ENCODE results near the gene ISG20L2. TPM values are rescaled to one million over a fixed set of nuclear protein-coding genes. Genes with fewer than 3 reads are reported as not detected.

The ISG20L2 gene
- total and polyA plus RNA-seq, 7 donors: 12.0 to 23.4 (median 17.0) TPM

- no peak overlapping the region for H3K4me3 ChIP-seq
- DNase-seq: no peak
- H3K27me3 ChIP-seq: peaks cover 0 to 9% (median 0%) of the 10 kb centered on the region in 3 donors
- WGBS, 2 donors: 76 to 87% methylated on average over 1 of the region's 1 CpG
- peaks cover 0 to 7% (median 3%) of the 10 kb centered on the region in 4 donors for H3K4me1 ChIP-seq
- H3K9me3 ChIP-seq: no peaks in the 10 kb centered on the region
- intact Hi-C loops (cut with DNase I): no loop called here
- H3K27ac ChIP-seq: no peak overlapping the region
- TF ChIP-seq POLR2A (IDR thresholded peaks at IDR 0.05) (no peak), POLR2AphosphoS5 (IDR thresholded peaks at IDR 0.05) (no peak), EP300 (IDR thresholded peaks at IDR 0.05) (no peak)
- H3K36me3 ChIP-seq: no peaks in the 10 kb centered on the region
These were observed 29.6 kb downstream of the ISG20L2 start for GRCh38 chr1:156698995-156699394.

- H3K27me3 ChIP-seq: peaks cover 0 to 17% (median 2%) of the 10 kb centered on the region in 3 donors
- H3K27ac ChIP-seq: no peak overlapping the region
- no peak for TF ChIP-seq EP300 (IDR thresholded peaks at IDR 0.05)
- no peak for TF ChIP-seq CTCF (IDR thresholded peaks at IDR 0.05)
- no peak for TF ChIP-seq POLR2AphosphoS5 (IDR thresholded peaks at IDR 0.05)
- no peak for TF ChIP-seq POLR2A (IDR thresholded peaks at IDR 0.05)
- intact Hi-C loops (cut with DNase I): no loop called here
- H3K4me1 ChIP-seq: peaks cover 0 to 7% (median 2%) of the 10 kb centered on the region in 4 donors
- no peak overlapping the region for H3K4me3 ChIP-seq
- no peaks in the 10 kb centered on the region for H3K36me3 ChIP-seq
- DNase-seq: no peak
- H3K9me3 ChIP-seq: no peaks in the 10 kb centered on the region
- 86 to 88% methylated on average over 8 of the region's 8 CpGs for WGBS, 2 donors
These were observed 31.1 kb downstream of the ISG20L2 start for GRCh38 chr1:156697481-156697880.

- no peak for DNase-seq
- TF ChIP-seq POLR2AphosphoS5 (IDR thresholded peaks at IDR 0.05) (no peak), POLR2A (IDR thresholded peaks at IDR 0.05) (no peak)
- Histone ChIP-seq H3K27ac (no peak overlapping the region), H3K4me1 (peaks cover 0 to 11% (median 2%) of the 10 kb centered on the region in 4 donors), H3K4me3 (no peak overlapping the region), H3K9me3 (no peaks in the 10 kb centered on the region), H3K36me3 (no peaks in the 10 kb centered on the region), H3K27me3 (peaks cover 0 to 24% (median 7%) of the 10 kb centered on the region in 3 donors)
- intact Hi-C loops (cut with DNase I): no loop called here
- 94 to 95% methylated on average over 8 of the region's 8 CpGs for WGBS, 2 donors
These were observed 31.8 kb downstream of the ISG20L2 start for GRCh38 chr1:156696755-156697154.

GRCh38 chr1:156694690-156694962, 33.9 kb downstream of the ISG20L2 start:
- H3K36me3 ChIP-seq: no peaks in the 10 kb centered on the region
- 84 to 93% methylated on average over 5 of the region's 5 CpGs for WGBS, 2 donors
- H3K27me3 ChIP-seq: peaks cover 4 to 36% (median 18%) of the 10 kb centered on the region in 3 donors
- H3K4me3 ChIP-seq: no peak overlapping the region
- no peak for TF ChIP-seq EP300 (IDR thresholded peaks at IDR 0.05)
- TF ChIP-seq POLR2A (IDR thresholded peaks at IDR 0.05): no peak
- intact Hi-C loops (cut with DNase I): no loop called here
- H3K27ac ChIP-seq: no peak overlapping the region
- no peak for DNase-seq
- peaks cover 0 to 20% (median 7%) of the 10 kb centered on the region in 4 donors for H3K4me1 ChIP-seq
- H3K9me3 ChIP-seq: no peaks in the 10 kb centered on the region

GRCh38 chr1:156693848-156694689, 34.5 kb downstream of the ISG20L2 start:
- no peak overlapping the region for H3K4me3 ChIP-seq
- no peaks in the 10 kb centered on the region for H3K36me3 ChIP-seq
- H3K27me3 ChIP-seq: peaks cover 4 to 36% (median 18%) of the 10 kb centered on the region in 3 donors
- no peak overlapping the region for H3K27ac ChIP-seq
- WGBS, 2 donors: 36 to 73% methylated on average over 12 of the region's 12 CpGs
- DNase-seq: no peak
- H3K4me1 ChIP-seq: peaks cover 0 to 25% (median 12%) of the 10 kb centered on the region in 4 donors
- no peaks in the 10 kb centered on the region for H3K9me3 ChIP-seq
- intact Hi-C loops (cut with DNase I): no loop called here
- TF ChIP-seq EP300 (IDR thresholded peaks at IDR 0.05) (no peak), POLR2A (IDR thresholded peaks at IDR 0.05) (no peak), CTCF (IDR thresholded peaks at IDR 0.05) (no peak), POLR2AphosphoS5 (IDR thresholded peaks at IDR 0.05) (no peak)

- H3K9me3 ChIP-seq: no peaks in the 10 kb centered on the region
- peaks cover 0 to 26% (median 13%) of the 10 kb centered on the region in 4 donors for H3K4me1 ChIP-seq
- WGBS, 2 donors: 42 to 44% methylated on average over 16 of the region's 16 CpGs
- H3K27me3 ChIP-seq: peaks cover 4 to 36% (median 18%) of the 10 kb centered on the region in 3 donors
- H3K27ac ChIP-seq: no peak overlapping the region
- DNase-seq: no peak
- H3K4me3 ChIP-seq: no peak overlapping the region
- H3K36me3 ChIP-seq: no peaks in the 10 kb centered on the region
- TF ChIP-seq POLR2A (IDR thresholded peaks at IDR 0.05): no peak
- no peak for TF ChIP-seq EP300 (IDR thresholded peaks at IDR 0.05)
- no peak for TF ChIP-seq POLR2AphosphoS5 (IDR thresholded peaks at IDR 0.05)
- no peak for TF ChIP-seq CTCF (IDR thresholded peaks at IDR 0.05)
- intact Hi-C loops (cut with DNase I): no loop called here
These were observed 35.4 kb downstream of the ISG20L2 start for GRCh38 chr1:156692925-156693847.
